T-cell (primary cell): Measurements from ENCODE around the gene BTRC. TPM values are rescaled to one million over a fixed set of nuclear protein-coding genes. Genes with fewer than 3 reads are reported as not detected.
A peak's percentile ranks its signal among the peaks of the same experiment; 100 is the strongest.

Source experiments
- ATAC-seq, 4 experiments: fragments of 200-7000 bp in 3 of 4; fragments of 150-1000 bp in 1 of 4; cut with Tn5 transposase; replicated peaks in 1 of 4; 1 replicate in 3 of 4; 2 replicates in 1 of 4; pipeline ENCODE4 v1.10.0; 2021; ENCODE audit warnings: moderate library complexity in 3 of 4, mild to moderate bottlenecking in 2 of 4, moderate number of reproducible peaks in 1 of 4
- CTCF ChIA-PET, 2 donors: fragments of 300-600 bp; sonication (Branson Sonifier 250); formaldehyde crosslinking; loops; one replicate each; lab custom pipeline; 2022; ENCODE audit warnings: antibody characterized with exemption in 2 of 2; lab: Charles Lee
- POLR2A ChIA-PET, 2 donors: fragments of 300-600 bp; sonication (Branson Sonifier 250); formaldehyde crosslinking; loops; one replicate each; lab custom pipeline; 2022; ENCODE audit warnings: antibody characterized with exemption in 2 of 2; lab: Charles Lee
- DNase-seq, 35 experiments: peaks; one replicate each; pipeline versions ENCODE4 v3.0.0 to v3.0.0-alpha.2; 2013 to 2023
- H3K27ac ChIP-seq: one replicate; pipeline ENCODE4 v1.5.1; 2013; ENCODE audit warnings: low read length
- H3K27me3 ChIP-seq, 2 experiments: replicated peaks in 1 of 2; 1 replicate in 1 of 2; 2 replicates in 1 of 2; pipeline versions ENCODE4 v1.6.1 to v1.7.0; 2013; ENCODE audit warnings: low read length in 1 of 2, mixed read lengths in 1 of 2; ENCODE audit not compliant: control insufficient read depth in 2 of 2, insufficient read depth in 2 of 2; ENCODE audit errors: extremely low read depth in 1 of 2
- H3K36me3 ChIP-seq, 2 donors: 1 replicate in 1 of 2; 2 replicates in 1 of 2; pipeline versions ENCODE4 v1.6.1 to v1.7.0; 2013; ENCODE audit warnings: low read length in 1 of 2; ENCODE audit not compliant: control insufficient read depth in 2 of 2, insufficient read depth in 1 of 2; ENCODE audit errors: extremely low read depth in 1 of 2
- H3K4me1 ChIP-seq, 2 experiments: 1 replicate in 1 of 2; 2 replicates in 1 of 2; pipeline versions ENCODE4 v1.6.1 to v1.7.0; 2013; ENCODE audit warnings: low read length in 2 of 2, mixed read lengths in 1 of 2; ENCODE audit not compliant: insufficient read depth in 2 of 2, control insufficient read depth in 1 of 2; ENCODE audit errors: extremely low read depth in 1 of 2
- H3K4me3 ChIP-seq, 2 donors: 1 replicate in 1 of 2; 2 replicates in 1 of 2; pipeline versions ENCODE4 v1.5.1 to v1.7.0; 2013; ENCODE audit warnings: mild to moderate bottlenecking in 2 of 2, low read length in 1 of 2, moderate library complexity in 1 of 2; ENCODE audit not compliant: control insufficient read depth in 1 of 2; ENCODE audit errors: extremely low read depth in 1 of 2
- H3K9me3 ChIP-seq: 2 replicates; pipeline ENCODE4 v1.7.0; 2013
- H3K27ac Mint-ChIP-seq, 2 donors: one replicate each; pipeline ENCODE4 v1.8.0; 2020 to 2021; ENCODE audit warnings: mild to moderate bottlenecking in 2 of 2, mixed read lengths in 2 of 2
- H3K27me3 Mint-ChIP-seq, 2 donors: one replicate each; pipeline ENCODE4 v1.8.0; 2021 to 2022; ENCODE audit warnings: mixed read lengths in 2 of 2
- H3K36me3 Mint-ChIP-seq: one replicate; pipeline ENCODE4 v1.8.0; 2021; ENCODE audit warnings: mixed read lengths
- H3K4me1 Mint-ChIP-seq, 3 donors: one replicate each; pipeline ENCODE4 v1.8.0; 2020 to 2022; ENCODE audit warnings: mixed read lengths in 3 of 3, mild to moderate bottlenecking in 1 of 3
- H3K4me3 Mint-ChIP-seq, 3 donors: one replicate each; pipeline ENCODE4 v1.8.0; 2020 to 2022; ENCODE audit warnings: mild to moderate bottlenecking in 3 of 3, mixed read lengths in 3 of 3, moderate library complexity in 3 of 3
- H3K9me3 Mint-ChIP-seq, 3 donors: one replicate each; pipeline ENCODE4 v1.8.0; 2020 to 2022; ENCODE audit warnings: mixed read lengths in 3 of 3
- WGBS: methylation state at CpG from one replicate; pipeline ENCODE4 v1.1.5; 2013; ENCODE audit warnings: missing lambda C conversion rate; ENCODE audit not compliant: insufficient coverage; 5-methylcytosine and 5-hydroxymethylcytosine counted together
- total RNA-seq, 35 experiments: library from RNA in 6 of 35; stranded (reverse) in 6 of 35; fragments of 120-200 nt in 1 of 35; gene quantifications; one replicate each; pipeline versions ENCODE4 v1.2.1 to v1.2.4 and lab custom pipeline; 2013 to 2026

Gene BTRC
- total RNA-seq, 5 donors from 2014 or later (not counting 1 experiment from before 2014, with no cell fraction given) = 15.7 to 23.2 (median 17.3) TPM

DNA sequence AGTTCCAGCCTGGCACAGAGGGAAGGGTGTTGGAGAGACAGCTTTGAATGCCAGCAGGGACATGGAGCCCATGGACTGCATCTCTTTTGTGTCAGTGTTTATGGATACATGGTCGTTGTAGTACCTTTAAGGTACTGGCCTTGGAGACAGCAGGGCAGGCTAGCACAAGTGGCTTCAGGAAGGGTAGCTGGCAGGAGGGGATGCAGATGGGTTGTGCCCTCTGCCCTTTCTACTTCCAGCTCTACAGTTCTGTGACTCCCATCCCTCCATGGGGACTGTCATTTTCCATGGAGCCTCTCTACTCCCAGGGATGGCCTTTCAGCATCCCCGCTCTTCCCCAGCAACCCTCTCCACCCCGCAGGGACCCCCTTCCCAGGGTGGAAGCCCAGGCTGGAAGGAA is 209.0 kb downstream of the BTRC start:
- no peak overlapping the region for H3K4me3 ChIP-seq
- Mint-ChIP-seq H3K4me1 (peaks cover 15 to 25% (median 19%) of the 10 kb centered on the region in 3 donors), H3K36me3 (no peaks in the 10 kb centered on the region), H3K27ac (no peak overlapping the region), H3K27me3 (peaks cover 38 to 45% of the 10 kb centered on the region in 2 donors), H3K9me3 (no peaks in the 10 kb centered on the region), H3K4me3 (no peak overlapping the region)
- H3K27ac ChIP-seq = no peak overlapping the region
- H3K4me1 ChIP-seq = peaks cover 0 to 18% of the 10 kb centered on the region in 2 experiments
- 0% methylated on average over 1 of the region's 3 CpGs for WGBS
- ChIA-PET POLR2A (no interaction called here), CTCF (no interaction called here)
- peaks cover 10 to 59% of the 10 kb centered on the region in 2 experiments for H3K27me3 ChIP-seq
- H3K9me3 ChIP-seq = no peaks in the 10 kb centered on the region
- ATAC-seq (no peak), DNase-seq (no peak)
- no peaks in the 10 kb centered on the region for H3K36me3 ChIP-seq

DNA sequence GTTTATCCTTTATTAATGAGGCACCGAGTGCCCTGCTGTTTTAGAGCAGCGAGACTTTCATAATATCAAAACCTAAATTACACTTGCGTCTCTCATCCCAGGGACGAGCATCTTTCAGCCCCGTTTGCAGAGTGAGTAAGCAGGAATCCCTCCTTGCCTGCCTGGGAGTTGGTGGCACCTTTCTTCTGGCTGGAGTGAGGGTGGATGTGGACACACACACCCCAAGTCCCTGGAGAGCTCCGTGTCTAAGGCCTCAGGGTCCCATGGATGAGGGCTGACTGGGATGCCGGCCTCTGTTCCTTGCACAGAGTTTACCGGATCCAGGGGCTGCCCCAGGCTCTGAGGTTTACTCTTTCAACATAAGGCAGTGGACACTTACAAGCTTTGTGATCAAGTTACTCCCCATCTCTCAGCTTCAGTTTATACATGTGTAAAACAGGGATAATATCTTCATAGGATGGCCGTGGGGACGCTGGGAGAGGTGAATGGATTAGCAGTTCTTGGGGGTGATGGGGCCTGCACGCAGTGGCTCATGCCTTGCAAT is 209.6 kb downstream of the BTRC start:
- H3K9me3 ChIP-seq = no peaks in the 10 kb centered on the region
- H3K9me3 Mint-ChIP-seq = no peaks in the 10 kb centered on the region
- DNase-seq (no peak), ATAC-seq (no peak)
- no peaks in the 10 kb centered on the region for H3K36me3 ChIP-seq
- 93% methylated on average over 3 of the region's 11 CpGs for WGBS
- peaks cover 10 to 65% of the 10 kb centered on the region in 2 experiments for H3K27me3 ChIP-seq
- H3K27ac Mint-ChIP-seq = no peak overlapping the region
- H3K27me3 Mint-ChIP-seq = peaks cover 44 to 50% of the 10 kb centered on the region in 2 donors
- no peak overlapping the region for H3K4me3 ChIP-seq
- POLR2A ChIA-PET = no interaction called here
- CTCF ChIA-PET = no interaction called here
- H3K4me1 ChIP-seq = peaks cover 0 to 12% of the 10 kb centered on the region in 2 experiments
- H3K4me3 Mint-ChIP-seq = no peak overlapping the region
- H3K4me1 Mint-ChIP-seq = peaks cover 10 to 19% (median 13%) of the 10 kb centered on the region in 3 donors
- no peaks in the 10 kb centered on the region for H3K36me3 Mint-ChIP-seq
- no peak overlapping the region for H3K27ac ChIP-seq

DNA sequence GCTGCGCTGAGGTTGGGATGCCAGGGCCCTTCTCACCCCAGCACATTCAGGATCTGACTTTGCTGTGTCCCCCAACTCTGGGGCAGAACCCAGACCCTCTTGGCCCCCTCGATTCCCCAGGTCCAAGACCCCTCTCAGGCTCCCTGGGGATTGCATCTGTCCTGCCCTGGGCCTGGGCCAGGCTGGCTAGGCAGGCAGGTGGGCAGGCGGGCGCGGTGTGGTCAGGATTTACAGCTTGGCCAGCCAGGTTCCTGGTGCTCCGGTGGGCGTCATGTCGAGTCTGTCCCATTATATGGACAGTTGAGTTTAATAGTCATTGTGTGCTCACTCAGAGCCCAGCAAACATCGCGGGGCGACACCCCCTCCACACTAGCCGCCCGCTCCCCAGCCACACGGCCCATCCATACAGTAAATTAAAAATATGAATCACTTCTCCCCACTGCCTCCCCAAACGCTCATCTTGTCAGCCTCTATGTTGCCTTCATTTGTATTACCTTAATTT is 210.6 kb downstream of the BTRC start:
- H3K27ac Mint-ChIP-seq = no peak overlapping the region

DNA sequence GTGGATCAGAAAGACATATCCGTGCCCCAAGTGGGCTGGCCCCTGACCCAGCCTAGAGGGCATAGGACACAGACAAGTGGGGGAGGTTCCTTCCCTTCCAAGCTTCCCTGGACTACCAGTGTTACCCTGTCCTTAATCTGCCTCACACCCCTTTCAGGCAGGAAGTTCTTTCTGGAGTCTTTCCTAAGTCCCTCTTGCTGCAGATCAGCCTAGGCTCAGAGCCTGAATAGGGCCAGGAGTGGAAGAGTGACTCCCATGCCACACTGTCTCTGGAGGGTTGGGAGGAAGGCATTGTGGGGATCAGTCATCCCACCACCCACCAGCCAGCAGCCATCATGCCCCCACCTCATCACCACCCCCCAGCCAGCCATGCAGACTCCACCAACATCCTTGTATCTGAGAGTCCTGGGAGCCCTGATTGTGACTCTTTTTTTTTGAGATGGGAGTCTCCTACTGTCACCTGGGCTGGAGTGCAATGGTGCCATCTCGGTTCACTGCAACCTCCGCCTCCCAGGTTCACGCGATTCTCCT is 211.5 kb downstream of the BTRC start:
- Histone ChIP-seq H3K27ac (no peak overlapping the region), H3K9me3 (no peaks in the 10 kb centered on the region), H3K4me1 (peaks cover 4 to 21% of the 10 kb centered on the region in 2 experiments), H3K36me3 (no peaks in the 10 kb centered on the region), H3K4me3 (no peak overlapping the region), H3K27me3 (peaks cover 12 to 81% of the 10 kb centered on the region in 2 experiments)
- 83% methylated on average over 4 of the region's 5 CpGs for WGBS
- H3K27ac Mint-ChIP-seq = no peak overlapping the region
- peak in 1 of 35 experiments; percentile 20 for DNase-seq
- no peak overlapping the region for H3K4me3 Mint-ChIP-seq
- POLR2A ChIA-PET = no interaction called here
- no peaks in the 10 kb centered on the region for H3K36me3 Mint-ChIP-seq
- no peak for ATAC-seq
- peaks cover 52 to 63% of the 10 kb centered on the region in 2 donors for H3K27me3 Mint-ChIP-seq
- no peaks in the 10 kb centered on the region for H3K9me3 Mint-ChIP-seq
- peaks cover 7 to 17% (median 8%) of the 10 kb centered on the region in 3 donors for H3K4me1 Mint-ChIP-seq
- CTCF ChIA-PET = no interaction called here

More for the DNA sequence above, 210.6 kb downstream of the BTRC start:
- Mint-ChIP-seq H3K36me3 (no peaks in the 10 kb centered on the region), H3K9me3 (no peaks in the 10 kb centered on the region), H3K4me1 (peaks cover 5 to 15% (median 6%) of the 10 kb centered on the region in 3 donors), H3K27me3 (peaks cover 48 to 59% of the 10 kb centered on the region in 2 donors), H3K4me3 (no peak overlapping the region)
- POLR2A ChIA-PET = no interaction called here
- WGBS = 79% methylated on average over 2 of the region's 15 CpGs
- CTCF ChIA-PET = no interaction called here
- H3K9me3 ChIP-seq = no peaks in the 10 kb centered on the region
- peaks cover 0 to 13% of the 10 kb centered on the region in 2 experiments for H3K4me1 ChIP-seq
- H3K27ac ChIP-seq = no peak overlapping the region
- no peak overlapping the region for H3K4me3 ChIP-seq
- ATAC-seq (no peak), DNase-seq (peak in 1 of 35 experiments; percentile 16)
- peaks cover 12 to 75% of the 10 kb centered on the region in 2 experiments for H3K27me3 ChIP-seq
- no peaks in the 10 kb centered on the region for H3K36me3 ChIP-seq

DNA sequence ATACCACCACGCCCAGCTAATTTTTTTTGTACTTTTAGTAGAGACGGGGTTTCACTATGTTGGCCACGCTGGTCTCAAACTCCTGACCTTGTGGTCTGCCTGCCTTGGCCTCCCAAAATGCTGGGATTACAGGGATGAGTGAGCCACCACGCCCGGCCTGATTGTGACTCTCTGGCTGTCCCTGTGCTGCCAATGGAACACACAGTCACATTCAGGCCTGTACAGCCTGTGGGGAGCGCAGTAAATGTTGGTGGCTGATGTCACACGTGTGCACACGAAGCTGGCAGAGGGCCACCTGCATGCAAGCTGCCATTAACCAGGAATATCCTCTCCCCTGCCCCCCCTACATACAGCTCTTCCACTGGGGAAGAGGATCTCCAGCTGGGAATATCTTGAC is 212.0 kb downstream of the BTRC start:
- WGBS = 91% methylated on average over 5 of the region's 8 CpGs
- CTCF ChIA-PET = no interaction called here
- peak overlapping the region in 1 of 3 donors; percentile 16 for H3K4me3 Mint-ChIP-seq

DNA sequence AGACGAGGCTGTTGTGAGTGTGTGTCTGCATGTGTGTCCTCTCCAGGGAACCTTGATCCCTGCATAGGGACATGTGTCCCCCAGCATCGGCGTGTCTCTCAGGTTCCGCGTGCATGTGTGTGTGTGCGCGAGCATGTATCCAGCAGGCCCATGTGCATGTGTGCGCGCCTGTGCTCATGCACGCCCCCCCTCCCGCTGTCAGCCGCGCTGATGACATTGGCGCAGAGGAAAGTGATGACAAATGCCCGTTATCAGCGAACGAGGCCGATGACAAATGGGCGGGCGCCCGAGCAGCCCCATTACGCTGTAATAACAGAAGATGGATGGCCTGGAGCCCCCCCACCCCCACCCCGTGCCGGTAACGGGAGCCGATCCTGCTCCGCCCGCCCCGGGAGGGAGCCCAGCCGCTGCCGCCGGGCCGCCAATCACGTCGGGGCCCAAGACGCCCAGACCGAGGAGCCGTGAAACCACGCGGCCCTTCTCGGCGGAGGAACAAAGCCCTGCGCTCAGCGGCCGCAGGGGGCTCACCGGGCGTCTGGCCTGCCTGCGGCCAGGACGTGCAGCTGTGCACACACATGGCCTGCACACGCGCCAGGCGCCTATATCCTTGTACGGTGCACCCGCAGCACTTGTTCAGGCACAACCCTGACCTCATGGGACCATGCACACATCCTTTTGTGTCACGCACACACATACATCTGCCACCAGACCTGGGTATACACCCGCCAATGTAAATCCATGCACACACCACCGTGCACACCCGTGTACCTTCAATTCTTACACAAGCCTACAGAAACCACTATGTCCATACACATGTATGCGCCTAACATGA is 212.6 kb downstream of the BTRC start:
- peaks cover 52 to 63% of the 10 kb centered on the region in 2 donors for H3K27me3 Mint-ChIP-seq
- no peak for ATAC-seq
- 25% methylated on average over 31 of the region's 59 CpGs for WGBS
- DNase-seq = peak in 1 of 35 experiments; percentile 24
- Histone ChIP-seq H3K27ac (no peak overlapping the region), H3K9me3 (no peaks in the 10 kb centered on the region), H3K4me1 (peaks cover 7 to 27% of the 10 kb centered on the region in 2 experiments), H3K4me3 (no peak overlapping the region), H3K27me3 (peaks cover 12 to 85% of the 10 kb centered on the region in 2 experiments), H3K36me3 (no peaks in the 10 kb centered on the region)
- peaks cover 7 to 17% (median 11%) of the 10 kb centered on the region in 3 donors for H3K4me1 Mint-ChIP-seq
- POLR2A ChIA-PET = no interaction called here
- H3K4me3 Mint-ChIP-seq = peak overlapping the region in 1 of 3 donors; percentile 16
- CTCF ChIA-PET = no interaction called here
- no peak overlapping the region for H3K27ac Mint-ChIP-seq
- no peaks in the 10 kb centered on the region for H3K36me3 Mint-ChIP-seq
- H3K9me3 Mint-ChIP-seq = no peaks in the 10 kb centered on the region

More for the DNA sequence above, 212.0 kb downstream of the BTRC start:
- Mint-ChIP-seq H3K36me3 (no peaks in the 10 kb centered on the region), H3K9me3 (no peaks in the 10 kb centered on the region), H3K27me3 (peaks cover 52 to 63% of the 10 kb centered on the region in 2 donors), H3K4me1 (peaks cover 7 to 17% (median 11%) of the 10 kb centered on the region in 3 donors), H3K27ac (no peak overlapping the region)
- Histone ChIP-seq H3K4me1 (peaks cover 7 to 26% of the 10 kb centered on the region in 2 experiments), H3K27me3 (peaks cover 12 to 86% of the 10 kb centered on the region in 2 experiments), H3K27ac (no peak overlapping the region), H3K9me3 (no peaks in the 10 kb centered on the region), H3K4me3 (no peak overlapping the region), H3K36me3 (no peaks in the 10 kb centered on the region)
- DNase-seq (peak in 1 of 35 experiments; percentile 9), ATAC-seq (no peak)
- POLR2A ChIA-PET = no interaction called here
